DMS53 treated with DMSO at 0.1 percent for 48 hours (cell line): ENCODE data around the gene CHODL.

Experiments
- DNase-seq: peaks from one replicate; lab custom pipeline; 2025; ENCODE audit not compliant: unreplicated experiment; lab: John Stamatoyannopoulos, UW

The CHODL gene, protein sequence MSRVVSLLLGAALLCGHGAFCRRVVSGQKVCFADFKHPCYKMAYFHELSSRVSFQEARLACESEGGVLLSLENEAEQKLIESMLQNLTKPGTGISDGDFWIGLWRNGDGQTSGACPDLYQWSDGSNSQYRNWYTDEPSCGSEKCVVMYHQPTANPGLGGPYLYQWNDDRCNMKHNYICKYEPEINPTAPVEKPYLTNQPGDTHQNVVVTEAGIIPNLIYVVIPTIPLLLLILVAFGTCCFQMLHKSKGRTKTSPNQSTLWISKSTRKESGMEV

DNA sequence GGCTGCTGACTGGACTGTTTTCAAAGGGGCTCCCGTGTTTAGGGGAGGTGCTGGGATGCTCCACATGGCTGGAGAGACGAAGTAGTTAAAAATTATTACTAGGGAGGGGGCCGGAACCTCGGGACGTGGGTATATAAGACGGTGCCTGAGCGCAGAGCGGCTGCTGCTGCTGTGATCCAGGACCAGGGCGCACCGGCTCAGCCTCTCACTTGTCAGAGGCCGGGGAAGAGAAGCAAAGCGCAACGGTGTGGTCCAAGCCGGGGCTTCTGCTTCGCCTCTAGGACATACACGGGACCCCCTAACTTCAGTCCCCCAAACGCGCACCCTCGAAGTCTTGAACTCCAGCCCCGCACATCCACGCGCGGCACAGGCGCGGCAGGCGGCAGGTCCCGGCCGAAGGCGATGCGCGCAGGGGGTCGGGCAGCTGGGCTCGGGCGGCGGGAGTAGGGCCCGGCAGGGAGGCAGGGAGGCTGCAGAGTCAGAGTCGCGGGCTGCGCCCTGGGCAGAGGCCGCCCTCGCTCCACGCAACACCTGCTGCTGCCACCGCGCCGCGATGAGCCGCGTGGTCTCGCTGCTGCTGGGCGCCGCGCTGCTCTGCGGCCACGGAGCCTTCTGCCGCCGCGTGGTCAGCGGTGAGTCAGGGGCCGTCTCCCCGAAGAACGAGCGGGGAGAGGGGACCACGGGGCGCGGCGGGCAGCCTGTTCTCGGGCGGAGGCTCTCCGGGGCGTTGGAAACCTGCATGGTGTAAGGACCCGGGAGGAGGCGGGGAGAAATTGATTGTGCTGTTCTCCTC is at the start of gene CHODL:
TSS of gene CHODL (plus strand) at position 163 of the 793 bp plus-strand sequence. CDS start at position 554, 391 bp downstream.
- no peak for DNase-seq

DNA sequence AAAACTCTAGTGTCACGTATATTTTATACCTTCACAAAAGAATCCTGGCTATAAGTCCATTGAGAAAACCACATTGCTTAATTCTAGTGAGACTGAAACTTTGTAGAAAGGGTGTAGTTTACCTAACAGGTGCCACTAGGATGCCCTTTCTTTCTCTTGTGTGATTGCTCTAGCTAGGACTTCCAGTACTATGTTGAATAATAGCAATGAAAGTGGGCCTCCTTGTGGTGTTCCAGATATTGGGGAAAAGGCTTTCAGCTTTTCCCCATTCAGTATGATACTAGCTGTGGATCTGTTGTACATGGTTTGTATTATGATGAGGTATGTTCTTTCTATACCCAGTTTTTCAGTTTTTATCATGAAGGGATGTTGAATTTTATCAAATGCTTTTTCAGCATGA is 39.7 kb upstream of the CHODL start:
- no peak for DNase-seq

- no peak for DNase-seq
These were observed 26.3 kb upstream of the CHODL start for GRCh38 chr21:18218331-18218730.

DNA sequence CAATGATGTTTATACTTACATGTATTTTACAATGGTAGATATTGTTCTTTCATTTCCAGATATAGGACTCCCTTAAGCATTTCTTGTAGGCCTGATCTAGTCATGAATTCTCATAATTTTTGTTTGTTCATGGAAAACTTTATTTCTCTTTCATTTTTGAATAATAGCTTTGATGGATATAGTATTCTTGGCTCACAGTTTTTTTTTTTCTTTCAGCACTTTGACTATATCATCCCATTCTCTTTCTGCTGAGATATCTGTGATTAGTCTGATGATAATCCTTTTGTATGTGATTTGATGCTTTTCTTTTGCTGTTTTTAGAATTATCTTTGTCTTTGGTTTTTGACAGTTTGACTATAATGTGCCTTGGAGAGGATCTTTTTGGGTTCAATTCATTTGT is 24.1 kb upstream of the CHODL start:
- no peak for DNase-seq

DNA sequence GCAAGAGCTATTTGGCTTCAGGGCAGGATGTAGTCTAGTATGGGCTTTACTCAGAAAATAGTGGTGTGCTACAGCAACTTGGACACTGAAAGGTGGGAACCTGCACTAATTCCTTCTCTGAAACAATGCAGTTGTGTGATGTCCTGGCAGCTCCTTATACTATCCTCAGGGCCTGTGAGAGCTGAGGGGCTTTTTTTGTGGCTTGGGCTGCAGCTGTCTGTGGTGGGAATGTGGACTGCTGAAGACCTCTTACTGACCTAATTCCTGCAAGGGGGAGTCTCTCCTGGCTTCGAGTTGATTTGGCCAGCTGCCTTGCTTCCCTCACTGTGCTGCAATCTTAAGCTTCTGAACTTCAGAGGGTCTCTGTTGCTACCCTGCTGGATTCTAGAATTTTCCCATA is 22.3 kb upstream of the CHODL start:
- DNase-seq, result no peak

DNA sequence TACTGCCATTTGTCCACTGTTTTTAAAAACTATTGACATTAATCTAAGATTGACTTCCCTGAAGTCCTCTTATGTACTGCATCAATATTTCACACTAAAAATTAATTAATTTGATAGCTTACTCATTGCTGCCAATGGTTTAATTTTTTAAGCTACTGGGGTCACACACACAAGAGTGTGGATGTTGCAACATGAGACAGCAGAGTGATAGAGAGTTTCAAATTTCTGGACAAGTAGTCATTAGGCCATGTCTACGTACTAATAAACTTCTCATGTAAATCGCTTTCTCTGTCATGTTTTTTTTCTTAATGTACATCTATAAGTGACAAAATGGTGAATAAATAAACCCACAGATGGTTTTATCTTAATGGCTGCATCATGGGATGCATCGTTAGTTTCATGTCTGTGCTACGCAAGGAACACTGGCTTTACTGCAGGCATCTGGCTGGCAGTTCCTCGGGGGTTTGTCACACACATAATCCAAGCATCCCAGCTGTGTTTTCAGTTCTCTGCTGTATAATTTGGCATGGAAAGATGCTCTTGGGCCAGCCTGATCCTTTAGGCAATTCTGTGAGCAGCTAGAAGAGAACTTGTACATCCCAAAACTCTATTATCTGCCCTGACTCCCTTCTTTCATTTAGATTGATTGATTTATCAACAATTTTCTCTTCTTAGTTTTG is 16.4 kb upstream of the CHODL start:
- DNase-seq, result no peak

- DNase-seq, result no peak
These were observed 9.1 kb upstream of the CHODL start for GRCh38 chr21:18235545-18235944.

GRCh38 chr21:18245464-18245967 is 883 bp downstream of the CHODL start:
- no peak for DNase-seq

GRCh38 chr21:18248171-18248570 is 3.5 kb downstream of the CHODL start:
- DNase-seq, result no peak

- no peak for DNase-seq
These were observed 5.0 kb downstream of the CHODL start for GRCh38 chr21:18249672-18250071.

GRCh38 chr21:18251065-18251464 is 6.4 kb downstream of the CHODL start:
- DNase-seq, result no peak

GRCh38 chr21:18252256-18252655 is 7.6 kb downstream of the CHODL start:
- no peak for DNase-seq

DNA sequence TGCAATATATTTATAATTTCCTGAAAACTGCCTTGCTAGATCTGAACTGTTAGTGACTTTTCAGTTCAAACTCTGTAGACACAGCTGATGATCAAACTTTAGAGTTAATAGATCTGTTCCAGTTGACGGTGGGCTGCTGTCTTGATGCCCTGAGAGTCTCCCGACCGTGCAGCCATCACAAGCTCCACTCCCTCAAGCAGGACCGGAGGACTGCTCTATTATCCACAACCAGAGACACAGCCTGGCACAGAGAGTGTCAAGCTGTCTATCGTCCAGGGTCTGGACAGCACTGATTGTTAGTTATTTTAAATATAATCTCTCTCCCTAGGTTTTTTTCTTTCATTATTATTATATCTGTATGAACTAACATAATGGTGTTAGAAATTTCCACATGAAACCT is 8.0 kb downstream of the CHODL start:
- no peak for DNase-seq

DNA sequence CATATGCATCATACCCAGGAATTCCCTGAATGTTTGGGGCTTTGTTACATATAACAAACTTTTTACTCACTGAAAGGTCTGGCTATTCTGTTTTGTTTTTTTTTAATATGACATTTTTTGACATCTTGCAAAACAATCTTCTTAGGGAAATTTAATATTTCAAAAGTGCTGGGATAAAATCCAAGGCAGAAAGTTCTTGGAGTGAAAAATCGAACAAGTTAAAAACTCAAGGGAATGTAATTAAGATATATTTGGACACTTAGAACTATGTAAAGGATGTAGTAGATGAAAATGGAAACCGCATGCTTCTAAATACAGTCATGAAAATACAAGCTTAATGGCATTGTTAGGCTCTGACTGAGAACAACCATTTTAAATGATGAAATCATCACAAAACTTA is 8.6 kb downstream of the CHODL start:
- DNase-seq, result no peak

- no peak for DNase-seq
These were observed 9.2 kb downstream of the CHODL start for GRCh38 chr21:18253799-18254198.

DNA sequence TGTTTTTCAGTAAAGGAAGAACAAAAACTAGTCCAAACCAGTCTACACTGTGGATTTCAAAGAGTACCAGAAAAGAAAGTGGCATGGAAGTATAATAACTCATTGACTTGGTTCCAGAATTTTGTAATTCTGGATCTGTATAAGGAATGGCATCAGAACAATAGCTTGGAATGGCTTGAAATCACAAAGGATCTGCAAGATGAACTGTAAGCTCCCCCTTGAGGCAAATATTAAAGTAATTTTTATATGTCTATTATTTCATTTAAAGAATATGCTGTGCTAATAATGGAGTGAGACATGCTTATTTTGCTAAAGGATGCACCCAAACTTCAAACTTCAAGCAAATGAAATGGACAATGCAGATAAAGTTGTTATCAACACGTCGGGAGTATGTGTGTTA is 21.3 kb downstream of the CHODL start:
- no peak for DNase-seq

GRCh38 chr21:18267496-18267895 is 22.9 kb downstream of the CHODL start:
- no peak for DNase-seq

- no peak for DNase-seq
These were observed 24.3 kb downstream of the CHODL start for GRCh38 chr21:18268906-18269305.

DNA sequence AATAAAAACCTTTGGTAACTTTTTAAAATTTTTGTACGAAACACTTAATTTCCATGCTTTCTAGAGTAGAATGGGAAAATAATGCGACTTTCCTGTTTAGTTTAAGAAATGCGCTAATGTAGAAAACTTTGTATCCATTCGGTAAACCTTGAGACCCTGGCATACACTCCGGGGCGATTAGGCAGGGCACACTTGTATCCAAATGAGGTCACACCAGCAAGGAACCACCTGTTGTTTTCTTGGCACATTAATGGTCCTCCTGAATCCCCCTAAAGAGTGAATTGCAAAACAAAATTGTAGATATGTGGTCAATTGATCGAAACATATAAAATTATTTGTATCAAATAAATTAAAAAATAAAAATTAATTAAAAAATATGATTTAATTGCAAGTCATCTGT is 25.2 kb downstream of the CHODL start:
- DNase-seq, result no peak

GRCh38 chr21:18273400-18273799 is 28.8 kb downstream of the CHODL start:
- no peak for DNase-seq

DNA sequence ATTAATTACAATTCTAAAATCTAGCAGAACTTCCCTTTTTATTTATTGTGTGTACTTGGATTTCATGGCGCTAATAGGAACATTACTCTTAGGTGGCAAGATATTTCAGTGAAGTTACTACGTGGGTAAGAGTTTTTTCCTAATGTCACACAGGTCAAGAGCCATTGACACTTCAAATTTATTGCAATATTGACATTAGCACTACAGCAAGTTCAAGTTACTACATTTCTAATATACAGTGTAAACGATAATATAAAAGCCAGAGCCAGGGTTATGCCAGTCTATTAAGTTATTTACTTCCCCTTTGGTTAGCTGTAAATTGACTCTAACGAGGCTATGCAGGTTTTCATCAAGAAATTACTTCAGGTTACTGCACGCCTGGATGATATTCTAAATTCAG is 29.7 kb downstream of the CHODL start:
- DNase-seq, result no peak

- peak; percentile 7 for DNase-seq
These were observed 31.1 kb downstream of the CHODL start for GRCh38 chr21:18275781-18276180.
